ENCODE data around the gene MAPK8IP1.
A peak's percentile ranks its signal among the peaks of the same experiment; 100 is the strongest.

DNA sequence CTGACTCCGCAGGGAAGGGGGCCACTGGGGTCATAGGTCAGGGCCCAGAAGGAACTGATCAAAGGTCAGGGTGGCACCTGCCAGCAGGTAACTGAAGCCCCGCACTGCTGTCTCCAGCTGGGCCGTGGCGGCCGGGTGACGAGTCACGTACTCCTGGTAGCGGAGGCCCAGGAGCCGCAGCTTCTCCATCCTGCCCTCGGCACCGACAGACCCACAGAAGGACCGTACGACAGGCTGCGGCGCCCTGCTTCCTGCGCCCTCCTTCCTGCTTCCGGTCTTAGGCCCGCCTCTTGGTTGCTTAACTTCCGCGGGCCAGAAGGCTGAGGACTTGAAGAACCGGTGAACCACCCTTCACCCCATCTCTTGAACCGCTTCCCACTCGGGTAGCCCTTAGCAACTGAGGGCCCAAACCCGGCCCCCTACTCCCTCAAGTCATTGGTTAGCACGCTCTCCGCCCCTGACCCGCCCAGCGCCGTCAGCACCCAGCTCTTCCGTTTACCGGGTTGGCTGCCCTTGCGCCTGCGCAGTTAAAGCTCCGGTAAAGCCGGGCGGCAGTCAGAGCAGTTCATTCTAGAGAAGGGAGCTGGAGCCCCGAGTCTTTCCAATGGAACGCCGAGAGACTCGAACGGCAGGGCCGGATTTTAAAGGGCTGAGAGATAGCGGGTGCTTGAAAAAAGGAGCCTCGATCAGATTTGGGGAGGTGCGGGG is 32.3 kb downstream of the MAPK8IP1 start, which contains the start of gene PEX16:
- peak; percentile 77 for TF ChIP-seq POLR2AphosphoS5 (IDR thresholded peaks at IDR 0.05; ENCODE audit: low read depth, low read length)
- TF ChIP-seq, protein P1, sequence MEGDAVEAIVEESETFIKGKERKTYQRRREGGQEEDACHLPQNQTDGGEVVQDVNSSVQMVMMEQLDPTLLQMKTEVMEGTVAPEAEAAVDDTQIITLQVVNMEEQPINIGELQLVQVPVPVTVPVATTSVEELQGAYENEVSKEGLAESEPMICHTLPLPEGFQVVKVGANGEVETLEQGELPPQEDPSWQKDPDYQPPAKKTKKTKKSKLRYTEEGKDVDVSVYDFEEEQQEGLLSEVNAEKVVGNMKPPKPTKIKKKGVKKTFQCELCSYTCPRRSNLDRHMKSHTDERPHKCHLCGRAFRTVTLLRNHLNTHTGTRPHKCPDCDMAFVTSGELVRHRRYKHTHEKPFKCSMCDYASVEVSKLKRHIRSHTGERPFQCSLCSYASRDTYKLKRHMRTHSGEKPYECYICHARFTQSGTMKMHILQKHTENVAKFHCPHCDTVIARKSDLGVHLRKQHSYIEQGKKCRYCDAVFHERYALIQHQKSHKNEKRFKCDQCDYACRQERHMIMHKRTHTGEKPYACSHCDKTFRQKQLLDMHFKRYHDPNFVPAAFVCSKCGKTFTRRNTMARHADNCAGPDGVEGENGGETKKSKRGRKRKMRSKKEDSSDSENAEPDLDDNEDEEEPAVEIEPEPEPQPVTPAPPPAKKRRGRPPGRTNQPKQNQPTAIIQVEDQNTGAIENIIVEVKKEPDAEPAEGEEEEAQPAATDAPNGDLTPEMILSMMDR (IDR thresholded peaks at IDR 0.05), result no peak
- TF ChIP-seq REST (IDR thresholded peaks at IDR 0.05; ENCODE audit: insufficient read depth in 1 of 2, low read depth in 2 of 2, low read length in 1 of 2), result 0 out of 4 replicates have a peak, but pooled peaks of 1 of the 2 experiments have one; percentile 38
- TF ChIP-seq TCF7L2 (IDR thresholded peaks at IDR 0.05; ENCODE audit: low read depth, low read length), result no peak
- no peak for TF ChIP-seq SIN3A (IDR thresholded peaks at IDR 0.05; ENCODE audit: borderline replicate concordance, insufficient read depth, low read depth, low read length)
